H1 (cell line): Measurements from ENCODE around the gene FHIT. TPM values are rescaled to one million over a fixed set of nuclear protein-coding genes. Genes with fewer than 3 reads are reported as not detected.

Source experiments
- CTCF ChIA-PET: fragments of 300-600 bp; sonication (Branson Sonifier 250); formaldehyde crosslinking; loops from one replicate; lab custom pipeline; 2021; ENCODE audit not compliant: partially characterized antibody; lab: Charles Lee
- POLR2A ChIA-PET: fragments of 300-600 bp; sonication (Branson Sonifier 250); formaldehyde crosslinking; loops from one replicate; lab custom pipeline; 2021; ENCODE audit warnings: inconsistent platforms; ENCODE audit not compliant: partially characterized antibody; lab: Charles Lee
- DNase-seq, 2 experiments: peaks; one replicate each; pipeline versions ENCODE4 v3.0.0 to v3.0.0-alpha.2; 2010 to 2022; ENCODE audit warnings: low spot score in 2 of 2, low read depth in 1 of 2, mixed read lengths in 1 of 2
- FAIRE-seq: peaks from 2 replicates; lab custom pipeline; 2011; peaks lifted over from hg19 to GRCh38; lab: Jason Lieb, UNC
- H2AFZ ChIP-seq: 2 replicates; pipeline ENCODE4 v1.8.1; 2012; ENCODE audit warnings: low read length, inconsistent platforms
- H2AK5ac ChIP-seq: 2 replicates; pipeline ENCODE4 v1.6.1; 2013; ENCODE audit warnings: low read depth, low read length
- H2BK120ac ChIP-seq: replicated peaks from 2 replicates; pipeline ENCODE3; 2013; ENCODE audit warnings: low read depth, low read length, inconsistent platforms
- H2BK12ac ChIP-seq: 2 replicates; pipeline ENCODE4 v1.6.1; 2013; ENCODE audit warnings: low read depth, low read length
- H2BK15ac ChIP-seq: 2 replicates; pipeline ENCODE4 v1.6.1; 2013; ENCODE audit warnings: low read length
- H2BK20ac ChIP-seq: 2 replicates; pipeline ENCODE4 v1.6.1; 2013; ENCODE audit warnings: low read length
- H2BK5ac ChIP-seq: 2 replicates; pipeline ENCODE4 v1.6.1; 2013; ENCODE audit warnings: low read depth, low read length
- H3K14ac ChIP-seq: 2 replicates; pipeline ENCODE4 v1.6.1; 2013; ENCODE audit warnings: inconsistent platforms; ENCODE audit not compliant: insufficient read length
- H3K18ac ChIP-seq: 2 replicates; pipeline ENCODE4 v1.6.1; 2013; ENCODE audit warnings: low read length; ENCODE audit errors: extremely low read depth
- H3K23ac ChIP-seq: 2 replicates; pipeline ENCODE4 v1.6.1; 2013; ENCODE audit warnings: inconsistent platforms; ENCODE audit not compliant: insufficient read length
- H3K23me2 ChIP-seq: 2 replicates; pipeline ENCODE4 v1.6.1; 2013; ENCODE audit warnings: low read depth, low read length
- H3K27ac ChIP-seq: 2 replicates; pipeline ENCODE4 v1.6.1; 2011; ENCODE audit warnings: low read depth, low read length, inconsistent platforms
- H3K27me3 ChIP-seq, 4 experiments: replicated peaks in 1 of 4; 1 replicate in 1 of 4; 2 replicates in 3 of 4; pipeline versions ENCODE4 v1.6.1 to v1.8.1; 2011 to 2013; ENCODE audit warnings: low read length in 3 of 4, mild to moderate bottlenecking in 3 of 4, inconsistent platforms in 2 of 4, mixed read lengths in 2 of 4, moderate library complexity in 1 of 4; ENCODE audit not compliant: control insufficient read depth in 3 of 4, insufficient read depth in 3 of 4; ENCODE audit errors: extremely low read depth in 1 of 4
- H3K36me3 ChIP-seq, 4 experiments: 2 replicates each; pipeline versions ENCODE4 v1.6.1 to v1.8.1; 2011 to 2013; ENCODE audit warnings: mild to moderate bottlenecking in 4 of 4, low read length in 3 of 4, moderate library complexity in 2 of 4, control low read depth in 1 of 4, inconsistent platforms in 1 of 4; ENCODE audit not compliant: insufficient read depth in 4 of 4, control insufficient read depth in 2 of 4
- H3K4ac ChIP-seq: replicated peaks from 2 replicates; pipeline ENCODE3; 2013; ENCODE audit warnings: low read length, low read depth, mixed read lengths, inconsistent platforms; ENCODE audit not compliant: insufficient read length
- H3K4me1 ChIP-seq, 4 experiments: replicated peaks in 1 of 4; 1 replicate in 1 of 4; 2 replicates in 3 of 4; pipeline versions ENCODE4 v1.6.1 to v1.8.1; 2011 to 2013; ENCODE audit warnings: low read length in 3 of 4, inconsistent platforms in 2 of 4, mixed read lengths in 1 of 4; ENCODE audit not compliant: insufficient read depth in 4 of 4, control insufficient read depth in 3 of 4
- H3K4me2 ChIP-seq, 2 experiments: 2 replicates each; pipeline versions ENCODE4 v1.6.1 to v1.8.1; 2011 to 2013; ENCODE audit warnings: low read depth in 2 of 2, low read length in 2 of 2, control low read depth in 1 of 2, inconsistent platforms in 1 of 2, mild to moderate bottlenecking in 1 of 2; ENCODE audit not compliant: insufficient read depth in 1 of 2
- H3K4me3 ChIP-seq, 4 experiments: fragments of 200-600, 300-600 bp in 1 of 4; sonication (generic), shearing (Covaris generic), sonication (Bioruptor Twin) in 1 of 4; 2 replicates each; pipeline versions ENCODE4 v1.5.1 to v1.8.1; 2011 to 2016; ENCODE audit warnings: low read length in 4 of 4, low read depth in 3 of 4, control low read depth in 2 of 4, inconsistent platforms in 2 of 4, mild to moderate bottlenecking in 2 of 4, mixed read lengths in 1 of 4, moderate library complexity in 1 of 4; ENCODE audit not compliant: insufficient read depth in 2 of 4; ENCODE audit errors: extremely low read depth in 1 of 4
- H3K56ac ChIP-seq: replicated peaks from 2 replicates; pipeline ENCODE3; 2013; ENCODE audit warnings: low read depth, mild to moderate bottlenecking, mixed read lengths, low read length, inconsistent platforms; ENCODE audit not compliant: insufficient read length
- H3K79me1 ChIP-seq: 2 replicates; pipeline ENCODE4 v1.6.1; 2013; ENCODE audit warnings: low read depth, low read length, control low read depth
- H3K79me2 ChIP-seq, 2 experiments: 2 replicates each; pipeline versions ENCODE4 v1.6.1 to v1.8.1; 2012 to 2013; ENCODE audit warnings: low read length in 2 of 2, mild to moderate bottlenecking in 2 of 2, inconsistent platforms in 1 of 2; ENCODE audit not compliant: insufficient read depth in 2 of 2, control insufficient read depth in 1 of 2
- H3K9ac ChIP-seq, 4 experiments: replicated peaks in 1 of 4; 1 replicate in 1 of 4; 2 replicates in 3 of 4; pipeline versions ENCODE4 v1.6.1 to v1.8.1; 2011 to 2013; ENCODE audit warnings: low read depth in 3 of 4, low read length in 3 of 4, control low read depth in 2 of 4, mild to moderate bottlenecking in 2 of 4, moderate library complexity in 2 of 4, inconsistent platforms in 1 of 4; ENCODE audit errors: extremely low read depth in 1 of 4
- H3K9me3 ChIP-seq, 2 experiments: 2 replicates each; pipeline versions ENCODE4 v1.6.1 to v1.8.1; 2012 to 2013; ENCODE audit warnings: mild to moderate bottlenecking in 2 of 2, moderate library complexity in 2 of 2, control low read depth in 1 of 2, inconsistent platforms in 1 of 2, low read depth in 1 of 2, low read length in 1 of 2, mixed read lengths in 1 of 2; ENCODE audit not compliant: insufficient read depth in 2 of 2
- H4K20me1 ChIP-seq, 2 experiments: replicated peaks in 1 of 2; 2 replicates each; pipeline versions ENCODE3 to v1.8.1; 2011 to 2013; ENCODE audit warnings: inconsistent platforms in 2 of 2, low read length in 2 of 2, mild to moderate bottlenecking in 1 of 2; ENCODE audit not compliant: insufficient read depth in 2 of 2, control insufficient read depth in 1 of 2
- H4K5ac ChIP-seq: 2 replicates; pipeline ENCODE4 v1.6.1; 2013; ENCODE audit warnings: low read length, low read depth, mixed read lengths, inconsistent platforms; ENCODE audit not compliant: insufficient read length
- H4K8ac ChIP-seq: 2 replicates; pipeline ENCODE4 v1.8.0; 2013; ENCODE audit warnings: mild to moderate bottlenecking, moderate library complexity, low read length, inconsistent platforms; ENCODE audit not compliant: insufficient read depth; ENCODE audit errors: extremely low read depth
- H4K91ac ChIP-seq: replicated peaks from 2 replicates; pipeline ENCODE3; 2013; ENCODE audit warnings: low read length, mixed read lengths, inconsistent platforms; ENCODE audit not compliant: insufficient read length
- ATF2 ChIP-seq: IDR thresholded peaks from 2 replicates; pipeline ENCODE4 v1.6.1; 2012; ENCODE audit warnings: low read length, inconsistent platforms
- CBX8 ChIP-seq: fragments of 300-800, 300-1000 bp; sonication (generic); IDR thresholded peaks from 2 replicates; pipeline ENCODE4 v1.7.1; 2016; ENCODE audit warnings: low read depth, low read length, borderline replicate concordance
- CHD1 ChIP-seq: IDR thresholded peaks from 2 replicates; pipeline ENCODE4 v1.6.1; 2012; ENCODE audit warnings: low read depth, low read length, improper control_type of control experiment
- CHD2 ChIP-seq: IDR thresholded peaks from 2 replicates; pipeline ENCODE4 v1.6.1; 2012; ENCODE audit warnings: low read length, improper control_type of control experiment
- EZH2 ChIP-seq: fragments of 200-600 bp; sonication (generic); IDR thresholded peaks from 2 replicates; pipeline ENCODE4 v1.7.1; 2012; ENCODE audit warnings: low read depth, mild to moderate bottlenecking, moderate library complexity, low read length, inconsistent platforms; ENCODE audit not compliant: severe bottlenecking
- HDAC2 ChIP-seq, 2 experiments: fragments of 300-600 bp in 1 of 2; sonication (generic) in 1 of 2; IDR thresholded peaks; 2 replicates each; pipeline ENCODE4 v1.6.1; 2011 to 2012; ENCODE audit warnings: low read depth in 2 of 2, low read length in 2 of 2, mild to moderate bottlenecking in 2 of 2, moderate library complexity in 2 of 2, borderline replicate concordance in 1 of 2, inconsistent platforms in 1 of 2
- JUN ChIP-seq: IDR thresholded peaks from 2 replicates; pipeline ENCODE4 v1.6.1; 2011; ENCODE audit warnings: low read depth, mild to moderate bottlenecking, improper control_type of control experiment, low read length
- MAX ChIP-seq: IDR thresholded peaks from 2 replicates; pipeline ENCODE4 v1.6.1; 2012; ENCODE audit warnings: inconsistent platforms
- NRF1 ChIP-seq: IDR thresholded peaks from 2 replicates; pipeline ENCODE4 v1.6.1; 2011; ENCODE audit warnings: mild to moderate bottlenecking, low read depth, low read length, improper control_type of control experiment
- POLR2A ChIP-seq, 2 experiments: IDR thresholded peaks; 1 replicate in 1 of 2; 2 replicates in 1 of 2; pipeline ENCODE4 v1.6.1; 2011; ENCODE audit warnings: low read depth in 2 of 2, low read length in 2 of 2, mild to moderate bottlenecking in 2 of 2; ENCODE audit errors: control extremely low read depth in 1 of 2
- SP2 ChIP-seq: IDR thresholded peaks from 2 replicates; pipeline ENCODE4 v1.6.1; 2012; ENCODE audit warnings: mild to moderate bottlenecking, low read length, inconsistent platforms
- TAF1 ChIP-seq: IDR thresholded peaks from 2 replicates; pipeline ENCODE4 v1.6.1; 2011; ENCODE audit warnings: mild to moderate bottlenecking, low read depth, low read length
- TBP ChIP-seq: IDR thresholded peaks from 2 replicates; pipeline ENCODE4 v1.6.1; 2011; ENCODE audit warnings: low read depth, low read length, improper control_type of control experiment
- TCF12 ChIP-seq: IDR thresholded peaks from 2 replicates; pipeline ENCODE4 v1.6.1; 2011; ENCODE audit warnings: low read depth, mild to moderate bottlenecking, low read length
- WGBS, 2 experiments: shearing (Covaris generic) in 1 of 2; methylation state at CpG; one replicate each; pipeline versions ENCODE4 v1.1.6 to v1.1.7; 2013 to 2015; ENCODE audit warnings: low lambda C conversion rate in 2 of 2, mixed read lengths in 2 of 2, inconsistent platforms in 1 of 2, low coverage in 1 of 2, missing lambda C conversion rate in 1 of 2; ENCODE audit not compliant: insufficient replicate concordance in 2 of 2, insufficient coverage in 1 of 2, insufficient read length in 1 of 2; ENCODE audit errors: extremely low coverage in 1 of 2, missing lambda C conversion rate in 1 of 2; 5-methylcytosine and 5-hydroxymethylcytosine counted together
- polyA plus RNA-seq, 7 experiments: library from polyadenylated mRNA; depleted of rRNA in 3 of 7; stranded (reverse) in 5 of 7; unstranded in 2 of 7; fragments of >200 nt in 5 of 7; fragments of 200-250 nt in 2 of 7; gene quantifications; 1 replicate in 5 of 7; 2 replicates in 1 of 7; 4 replicates in 1 of 7; pipeline versions ENCODE4 v1.2.1 to v1.2.3, GENCODE V29; 2011 to 2013; ENCODE audit warnings: missing spikeins in 2 of 7, mixed read lengths in 2 of 7
- total RNA-seq: library from RNA; stranded (reverse); fragmentation: NEBNext Ultra II Directional; extraction: Animal tissue kit (Norgen Biotek cat#: 25700); gene quantifications from 2 replicates; pipeline ENCODE4 v1.2.1, GENCODE V29; 2021

Gene FHIT
- total and polyA plus RNA-seq, 2 of the 8 experiments (the other 6 are each of a cell fraction or from before 2014, with no cell fraction given) = 1.2 to 3.2 TPM

- Histone ChIP-seq H2BK120ac (no peak overlapping the region), H3K4me2 (no peak overlapping the region), H3K4me3 (no peak overlapping the region), H2BK20ac (no peak overlapping the region), H2AFZ (no peak overlapping the region), H3K18ac (no peak overlapping the region), H2BK5ac (no peak overlapping the region), H4K91ac (no peak overlapping the region), H3K4ac (no peak overlapping the region), H2BK15ac (no peak overlapping the region), H3K4me1 (no peaks in the 10 kb centered on the region), H4K8ac (no peak overlapping the region), H3K56ac (no peak overlapping the region), H3K23me2 (no peaks in the 10 kb centered on the region), H3K14ac (no peak overlapping the region), H2BK12ac (no peak overlapping the region), H2AK5ac (no peak overlapping the region), H3K27ac (no peak overlapping the region), H3K9ac (no peak overlapping the region), H4K20me1 (no peaks in the 10 kb centered on the region), H4K5ac (no peak overlapping the region), H3K9me3 (peaks cover 0 to 3% of the 10 kb centered on the region in 2 experiments; a peak in 1 of 4 replicates), H3K23ac (no peak overlapping the region), H3K27me3 (no peaks in the 10 kb centered on the region), H3K36me3 (no peaks in the 10 kb centered on the region), H3K79me2 (no peaks in the 10 kb centered on the region), H3K79me1 (no peaks in the 10 kb centered on the region)
- FAIRE-seq (no peak), DNase-seq (no peak)
- CTCF ChIA-PET = interaction anchor here (0.6 to 0.7 kb wide), 2 partner anchors 716 to 1066 kb away, joined by 3 read pairs; no protein-coding TSS in a partner anchor
- 96% methylated on average over 3 of the region's 3 CpGs; no CpG with 5 or more reads in 1 of the 2 experiments for WGBS, 2 experiments
- POLR2A ChIA-PET = no interaction called here
- TF ChIP-seq CHD2 (no peak), JUN (no peak), TAF1 (no peak), TBP (no peak), HDAC2 (IDR thresholded peaks at IDR 0.05; ENCODE audit: borderline replicate concordance in 1 of 2, low read depth in 2 of 2, low read length in 2 of 2) (no peak), ATF2 (no peak), CBX8 (no peak), EZH2 (no peak), CHD1 (no peak), TCF12 (no peak), NRF1 (no peak), POLR2A (IDR thresholded peaks at IDR 0.05; ENCODE audit: control extremely low read depth in 1 of 2, low read depth in 2 of 2, low read length in 2 of 2) (no peak), MAX (no peak), SP2 (no peak)
These were observed 380.9 kb downstream of the FHIT start for GRCh38 chr3:60870396-60870795.
